ENCODE measurements around the gene IQSEC3.

Gene IQSEC3

DNA sequence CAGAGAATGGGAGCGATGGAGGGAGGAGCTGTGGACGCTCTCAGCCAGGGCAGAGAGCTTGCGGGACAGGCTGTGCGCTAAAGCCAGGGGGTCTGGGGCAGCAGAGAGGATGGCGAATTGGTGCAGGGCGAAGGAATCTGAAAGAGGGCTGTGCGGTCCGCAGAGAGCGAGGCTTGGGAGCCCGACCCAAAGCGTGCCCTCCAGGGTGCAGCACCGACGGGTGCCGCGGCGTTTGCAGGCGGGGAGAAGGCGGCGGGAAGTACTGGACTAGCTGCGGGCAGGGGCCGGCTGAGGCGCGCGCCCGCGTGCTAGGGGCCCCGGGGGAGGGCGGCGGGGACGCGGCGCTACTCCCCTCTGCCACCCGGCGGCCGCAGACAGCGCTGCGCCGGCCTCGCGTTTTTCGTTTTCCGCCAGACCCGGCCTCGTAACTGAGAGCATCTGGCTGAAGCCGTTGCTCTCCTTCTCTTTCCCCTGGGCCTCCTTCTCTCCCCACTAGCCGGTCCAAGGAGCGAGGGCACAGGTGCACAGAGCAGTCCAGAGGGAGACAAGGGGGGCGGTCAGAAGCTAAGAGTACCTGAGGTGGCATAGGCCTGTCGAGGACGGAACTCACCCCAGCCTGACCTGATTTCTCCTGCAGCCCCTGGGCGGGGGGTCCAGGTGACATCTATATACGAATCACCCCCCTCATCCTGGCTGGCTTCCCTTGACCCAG lies 122.5 kb downstream of the IQSEC3 start (continued):
- TF ChIP-seq, protein P1, sequence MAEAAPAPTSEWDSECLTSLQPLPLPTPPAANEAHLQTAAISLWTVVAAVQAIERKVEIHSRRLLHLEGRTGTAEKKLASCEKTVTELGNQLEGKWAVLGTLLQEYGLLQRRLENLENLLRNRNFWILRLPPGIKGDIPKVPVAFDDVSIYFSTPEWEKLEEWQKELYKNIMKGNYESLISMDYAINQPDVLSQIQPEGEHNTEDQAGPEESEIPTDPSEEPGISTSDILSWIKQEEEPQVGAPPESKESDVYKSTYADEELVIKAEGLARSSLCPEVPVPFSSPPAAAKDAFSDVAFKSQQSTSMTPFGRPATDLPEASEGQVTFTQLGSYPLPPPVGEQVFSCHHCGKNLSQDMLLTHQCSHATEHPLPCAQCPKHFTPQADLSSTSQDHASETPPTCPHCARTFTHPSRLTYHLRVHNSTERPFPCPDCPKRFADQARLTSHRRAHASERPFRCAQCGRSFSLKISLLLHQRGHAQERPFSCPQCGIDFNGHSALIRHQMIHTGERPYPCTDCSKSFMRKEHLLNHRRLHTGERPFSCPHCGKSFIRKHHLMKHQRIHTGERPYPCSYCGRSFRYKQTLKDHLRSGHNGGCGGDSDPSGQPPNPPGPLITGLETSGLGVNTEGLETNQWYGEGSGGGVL (tag by site-specific recombination; IDR thresholded peaks at IDR 0.05), result peak; percentile 33; the same call in 1 of the 2 replicates
- TF ChIP-seq ZSCAN23 (tag by site-specific recombination; IDR thresholded peaks at IDR 0.05), result no peak
- TF ChIP-seq ZNF777 (tag by site-specific recombination; IDR thresholded peaks at IDR 0.05; ENCODE audit: borderline replicate concordance), result peak; percentile 97
- TF ChIP-seq OVOL3 (tag by site-specific recombination; IDR thresholded peaks at IDR 0.05), result no peak
- TF ChIP-seq BCL11A (tag by site-specific recombination; IDR thresholded peaks at IDR 0.05; ENCODE audit: low read depth), result no peak
- TF ChIP-seq, protein P2, sequence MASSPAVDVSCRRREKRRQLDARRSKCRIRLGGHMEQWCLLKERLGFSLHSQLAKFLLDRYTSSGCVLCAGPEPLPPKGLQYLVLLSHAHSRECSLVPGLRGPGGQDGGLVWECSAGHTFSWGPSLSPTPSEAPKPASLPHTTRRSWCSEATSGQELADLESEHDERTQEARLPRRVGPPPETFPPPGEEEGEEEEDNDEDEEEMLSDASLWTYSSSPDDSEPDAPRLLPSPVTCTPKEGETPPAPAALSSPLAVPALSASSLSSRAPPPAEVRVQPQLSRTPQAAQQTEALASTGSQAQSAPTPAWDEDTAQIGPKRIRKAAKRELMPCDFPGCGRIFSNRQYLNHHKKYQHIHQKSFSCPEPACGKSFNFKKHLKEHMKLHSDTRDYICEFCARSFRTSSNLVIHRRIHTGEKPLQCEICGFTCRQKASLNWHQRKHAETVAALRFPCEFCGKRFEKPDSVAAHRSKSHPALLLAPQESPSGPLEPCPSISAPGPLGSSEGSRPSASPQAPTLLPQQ (tag by site-specific recombination; IDR thresholded peaks at IDR 0.05), result no peak
- TF ChIP-seq, protein P3, sequence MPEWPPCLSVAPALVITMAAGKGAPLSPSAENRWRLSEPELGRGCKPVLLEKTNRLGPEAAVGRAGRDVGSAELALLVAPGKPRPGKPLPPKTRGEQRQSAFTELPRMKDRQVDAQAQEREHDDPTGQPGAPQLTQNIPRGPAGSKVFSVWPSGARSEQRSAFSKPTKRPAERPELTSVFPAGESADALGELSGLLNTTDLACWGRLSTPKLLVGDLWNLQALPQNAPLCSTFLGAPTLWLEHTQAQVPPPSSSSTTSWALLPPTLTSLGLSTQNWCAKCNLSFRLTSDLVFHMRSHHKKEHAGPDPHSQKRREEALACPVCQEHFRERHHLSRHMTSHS (tag by site-specific recombination; IDR thresholded peaks at IDR 0.05), result no peak
- TF ChIP-seq, protein P4, sequence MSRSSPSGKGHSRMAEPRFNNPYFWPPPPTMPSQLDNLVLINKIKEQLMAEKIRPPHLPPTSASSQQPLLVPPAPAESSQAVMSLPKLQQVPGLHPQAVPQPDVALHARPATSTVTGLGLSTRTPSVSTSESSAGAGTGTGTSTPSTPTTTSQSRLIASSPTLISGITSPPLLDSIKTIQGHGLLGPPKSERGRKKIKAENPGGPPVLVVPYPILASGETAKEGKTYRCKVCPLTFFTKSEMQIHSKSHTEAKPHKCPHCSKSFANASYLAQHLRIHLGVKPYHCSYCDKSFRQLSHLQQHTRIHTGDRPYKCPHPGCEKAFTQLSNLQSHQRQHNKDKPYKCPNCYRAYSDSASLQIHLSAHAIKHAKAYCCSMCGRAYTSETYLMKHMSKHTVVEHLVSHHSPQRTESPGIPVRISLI (tag by site-specific recombination; IDR thresholded peaks at IDR 0.05), result no peak
- no peak for TF ChIP-seq ZNF133 (tag by site-specific recombination; IDR thresholded peaks at IDR 0.05)
- TF ChIP-seq ZNF433 (tag by site-specific recombination; IDR thresholded peaks at IDR 0.05; ENCODE audit: low read depth), result no peak
- TF ChIP-seq, protein P5, sequence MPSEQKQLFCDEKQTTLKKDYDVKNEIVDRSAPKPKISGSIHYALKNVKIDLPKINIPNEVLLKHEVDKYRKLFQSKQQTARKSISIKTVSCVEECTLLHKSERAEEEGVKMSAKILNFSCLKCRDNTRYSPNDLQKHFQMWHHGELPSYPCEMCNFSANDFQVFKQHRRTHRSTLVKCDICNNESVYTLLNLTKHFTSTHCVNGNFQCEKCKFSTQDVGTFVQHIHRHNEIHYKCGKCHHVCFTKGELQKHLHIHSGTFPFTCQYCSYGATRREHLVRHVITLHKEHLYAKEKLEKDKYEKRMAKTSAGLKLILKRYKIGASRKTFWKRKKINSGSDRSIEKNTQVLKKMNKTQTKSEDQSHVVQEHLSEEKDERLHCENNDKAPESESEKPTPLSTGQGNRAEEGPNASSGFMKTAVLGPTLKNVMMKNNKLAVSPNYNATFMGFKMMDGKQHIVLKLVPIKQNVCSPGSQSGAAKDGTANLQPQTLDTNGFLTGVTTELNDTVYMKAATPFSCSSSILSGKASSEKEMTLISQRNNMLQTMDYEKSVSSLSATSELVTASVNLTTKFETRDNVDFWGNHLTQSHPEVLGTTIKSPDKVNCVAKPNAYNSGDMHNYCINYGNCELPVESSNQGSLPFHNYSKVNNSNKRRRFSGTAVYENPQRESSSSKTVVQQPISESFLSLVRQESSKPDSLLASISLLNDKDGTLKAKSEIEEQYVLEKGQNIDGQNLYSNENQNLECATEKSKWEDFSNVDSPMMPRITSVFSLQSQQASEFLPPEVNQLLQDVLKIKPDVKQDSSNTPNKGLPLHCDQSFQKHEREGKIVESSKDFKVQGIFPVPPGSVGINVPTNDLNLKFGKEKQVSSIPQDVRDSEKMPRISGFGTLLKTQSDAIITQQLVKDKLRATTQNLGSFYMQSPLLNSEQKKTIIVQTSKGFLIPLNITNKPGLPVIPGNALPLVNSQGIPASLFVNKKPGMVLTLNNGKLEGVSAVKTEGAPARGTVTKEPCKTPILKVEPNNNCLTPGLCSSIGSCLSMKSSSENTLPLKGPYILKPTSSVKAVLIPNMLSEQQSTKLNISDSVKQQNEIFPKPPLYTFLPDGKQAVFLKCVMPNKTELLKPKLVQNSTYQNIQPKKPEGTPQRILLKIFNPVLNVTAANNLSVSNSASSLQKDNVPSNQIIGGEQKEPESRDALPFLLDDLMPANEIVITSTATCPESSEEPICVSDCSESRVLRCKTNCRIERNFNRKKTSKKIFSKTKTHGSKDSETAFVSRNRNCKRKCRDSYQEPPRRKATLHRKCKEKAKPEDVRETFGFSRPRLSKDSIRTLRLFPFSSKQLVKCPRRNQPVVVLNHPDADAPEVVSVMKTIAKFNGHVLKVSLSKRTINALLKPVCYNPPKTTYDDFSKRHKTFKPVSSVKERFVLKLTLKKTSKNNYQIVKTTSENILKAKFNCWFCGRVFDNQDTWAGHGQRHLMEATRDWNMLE (tag by site-specific recombination; conservative IDR thresholded peaks at IDR 0.05; ENCODE audit: low read depth), result no peak
- TF ChIP-seq, protein P6, sequence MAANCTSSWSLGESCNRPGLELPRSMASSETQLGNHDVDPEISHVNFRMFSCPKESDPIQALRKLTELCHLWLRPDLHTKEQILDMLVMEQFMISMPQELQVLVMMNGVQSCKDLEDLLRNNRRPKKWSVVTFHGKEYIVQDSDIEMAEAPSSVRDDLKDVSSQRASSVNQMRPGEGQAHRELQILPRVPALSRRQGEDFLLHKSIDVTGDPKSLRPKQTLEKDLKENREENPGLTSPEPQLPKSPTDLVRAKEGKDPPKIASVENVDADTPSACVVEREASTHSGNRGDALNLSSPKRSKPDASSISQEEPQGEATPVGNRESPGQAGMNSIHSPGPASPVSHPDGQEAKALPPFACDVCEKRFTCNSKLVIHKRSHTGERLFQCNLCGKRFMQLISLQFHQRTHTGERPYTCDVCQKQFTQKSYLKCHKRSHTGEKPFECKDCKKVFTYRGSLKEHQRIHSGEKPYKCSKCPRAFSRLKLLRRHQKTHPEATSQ (tag by site-specific recombination; IDR thresholded peaks at IDR 0.05), result no peak
- TF ChIP-seq ZNF701 (tag by site-specific recombination; IDR thresholded peaks at IDR 0.05), result no peak
- TF ChIP-seq ZNF76 (tag by site-specific recombination; IDR thresholded peaks at IDR 0.05; ENCODE audit: borderline replicate concordance, low read depth), result 0 out of 2 replicates have a peak, but pooled peaks have one; percentile 24
- TF ChIP-seq ZNF202 (tag by site-specific recombination; IDR thresholded peaks at IDR 0.05; ENCODE audit: borderline replicate concordance), result no peak
- TF ChIP-seq ZNF623 (tag by site-specific recombination; IDR thresholded peaks at IDR 0.05), result no peak
- TF ChIP-seq, protein P7, sequence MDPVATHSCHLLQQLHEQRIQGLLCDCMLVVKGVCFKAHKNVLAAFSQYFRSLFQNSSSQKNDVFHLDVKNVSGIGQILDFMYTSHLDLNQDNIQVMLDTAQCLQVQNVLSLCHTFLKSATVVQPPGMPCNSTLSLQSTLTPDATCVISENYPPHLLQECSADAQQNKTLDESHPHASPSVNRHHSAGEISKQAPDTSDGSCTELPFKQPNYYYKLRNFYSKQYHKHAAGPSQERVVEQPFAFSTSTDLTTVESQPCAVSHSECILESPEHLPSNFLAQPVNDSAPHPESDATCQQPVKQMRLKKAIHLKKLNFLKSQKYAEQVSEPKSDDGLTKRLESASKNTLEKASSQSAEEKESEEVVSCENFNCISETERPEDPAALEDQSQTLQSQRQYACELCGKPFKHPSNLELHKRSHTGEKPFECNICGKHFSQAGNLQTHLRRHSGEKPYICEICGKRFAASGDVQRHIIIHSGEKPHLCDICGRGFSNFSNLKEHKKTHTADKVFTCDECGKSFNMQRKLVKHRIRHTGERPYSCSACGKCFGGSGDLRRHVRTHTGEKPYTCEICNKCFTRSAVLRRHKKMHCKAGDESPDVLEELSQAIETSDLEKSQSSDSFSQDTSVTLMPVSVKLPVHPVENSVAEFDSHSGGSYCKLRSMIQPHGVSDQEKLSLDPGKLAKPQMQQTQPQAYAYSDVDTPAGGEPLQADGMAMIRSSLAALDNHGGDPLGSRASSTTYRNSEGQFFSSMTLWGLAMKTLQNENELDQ (tag by site-specific recombination; IDR thresholded peaks at IDR 0.05; ENCODE audit: low read depth), result no peak
- no peak for TF ChIP-seq HOXC10 (CRISPR knock-in tag; IDR thresholded peaks at IDR 0.05)
- no peak for TF ChIP-seq YY1 (tag by site-specific recombination; IDR thresholded peaks at IDR 0.05)
- TF ChIP-seq SCRT2 (tag by site-specific recombination; IDR thresholded peaks at IDR 0.05), result no peak
- no peak for TF ChIP-seq BCL11B (tag by site-specific recombination; IDR thresholded peaks at IDR 0.05; ENCODE audit: low read depth)
- no peak for TF ChIP-seq ZNF404 (tag by site-specific recombination; IDR thresholded peaks at IDR 0.05)
- TF ChIP-seq WT1 (tag by site-specific recombination; IDR thresholded peaks at IDR 0.05), result no peak
- TF ChIP-seq ZNF549 (tag by site-specific recombination; IDR thresholded peaks at IDR 0.05), result no peak
- TF ChIP-seq ZBTB20 (tag by site-specific recombination; IDR thresholded peaks at IDR 0.05), result no peak
- no peak for TF ChIP-seq ZNF785 (tag by site-specific recombination; IDR thresholded peaks at IDR 0.05)
